Neuron (in vitro differentiated cells): ENCODE results near the gene L3MBTL3.
A peak's percentile ranks its signal among the peaks of the same experiment; 100 is the strongest.

ENCODE experiments used
- H2AFZ ChIP-seq: one replicate; pipeline ENCODE4 v1.6.1; 2013; ENCODE audit warnings: low read depth, mild to moderate bottlenecking, inconsistent platforms, low read length, moderate library complexity
- H3K27me3 ChIP-seq: one replicate; pipeline ENCODE4 v1.6.1; 2013; ENCODE audit warnings: low read length; ENCODE audit not compliant: insufficient read depth
- H3K36me3 ChIP-seq: one replicate; pipeline ENCODE4 v1.6.1; 2013; ENCODE audit warnings: low read length; ENCODE audit not compliant: insufficient read depth
- H3K4me1 ChIP-seq: one replicate; pipeline ENCODE4 v1.6.1; 2013; ENCODE audit warnings: low read length; ENCODE audit not compliant: insufficient read depth
- H3K4me3 ChIP-seq: 2 replicates; pipeline ENCODE4 v1.5.1; 2013; ENCODE audit warnings: mild to moderate bottlenecking, low read length, moderate library complexity
- H3K9me3 ChIP-seq: one replicate; pipeline ENCODE4 v1.6.1; 2013; ENCODE audit warnings: low read length

L3MBTL3 gene

DNA sequence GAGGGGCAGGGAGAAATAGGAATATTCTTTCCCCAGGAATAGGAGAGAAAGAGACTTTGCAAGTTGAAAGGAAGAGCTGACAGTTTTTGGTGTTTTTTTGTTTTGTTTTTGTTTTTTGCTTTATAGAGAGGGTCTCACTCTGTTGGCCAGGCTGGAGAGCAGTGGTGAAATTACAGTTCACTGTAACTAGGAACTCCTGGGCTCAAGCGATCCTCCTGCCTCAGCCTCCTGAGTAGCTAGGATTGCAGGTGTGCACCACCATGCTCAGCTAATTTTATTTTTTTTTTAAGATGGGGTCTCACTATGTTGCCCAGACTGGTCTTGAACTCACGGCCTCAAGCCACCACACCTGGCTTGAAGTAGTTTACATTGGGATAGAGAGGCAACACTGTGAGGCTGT, 8.0 kb upstream of the L3MBTL3 start:
- Histone ChIP-seq H3K36me3 (no peaks in the 10 kb centered on the region), H2AFZ (no peak overlapping the region), H3K27me3 (no peaks in the 10 kb centered on the region), H3K4me3 (no peak overlapping the region), H3K4me1 (no peaks in the 10 kb centered on the region), H3K9me3 (no peaks in the 10 kb centered on the region)

DNA sequence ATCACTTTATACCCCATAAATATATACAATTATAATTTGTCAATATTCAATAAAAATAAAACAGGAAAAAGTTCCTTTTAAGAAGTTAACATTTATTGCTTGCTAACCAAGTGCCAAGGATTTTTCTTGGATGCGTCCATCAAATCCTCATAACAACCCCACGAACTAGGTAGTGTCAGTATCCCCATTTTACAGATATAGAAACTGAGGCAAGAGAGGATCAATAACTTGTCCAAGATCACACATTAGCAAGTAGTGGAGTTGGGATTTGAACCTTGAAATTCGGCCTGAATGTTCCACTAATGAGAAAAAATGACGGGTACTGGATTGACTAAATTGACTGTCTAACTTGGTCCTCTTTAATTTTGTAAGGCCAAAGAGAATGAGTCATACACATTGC, 5.7 kb upstream of the L3MBTL3 start:
- Histone ChIP-seq H3K4me1 (peaks cover 2% of the 10 kb centered on the region), H3K9me3 (no peaks in the 10 kb centered on the region), H3K27me3 (no peaks in the 10 kb centered on the region), H3K36me3 (no peaks in the 10 kb centered on the region), H2AFZ (no peak overlapping the region), H3K4me3 (no peak overlapping the region)

DNA sequence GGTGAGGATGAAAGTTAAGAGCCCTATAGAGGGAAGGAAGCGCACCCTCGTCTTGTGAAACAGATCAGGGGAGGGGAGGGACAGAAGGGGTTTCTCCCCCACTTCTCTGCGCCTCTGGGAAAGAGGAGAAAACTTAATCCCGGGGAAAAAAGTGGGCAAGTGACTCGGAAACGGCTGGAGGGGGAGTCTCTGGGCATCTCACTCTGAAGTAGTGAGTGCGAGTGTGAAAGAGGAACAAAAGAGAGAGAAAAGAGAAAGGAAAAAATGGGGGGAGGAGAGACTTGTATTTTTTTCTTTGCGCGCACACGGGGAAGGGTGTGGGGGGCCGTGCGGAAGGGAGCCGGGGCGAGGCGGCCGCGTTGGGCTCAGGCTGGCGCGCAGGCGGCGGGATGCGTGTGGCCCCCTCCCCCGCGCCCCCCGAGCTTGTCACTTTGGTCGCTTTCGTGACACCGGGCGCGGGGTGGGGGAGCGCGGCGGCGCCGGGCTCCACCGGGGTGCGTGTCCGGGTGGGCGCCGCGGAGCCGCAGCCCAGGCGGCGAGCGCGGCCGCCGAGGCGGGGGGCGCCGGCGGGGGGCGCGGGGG, 454 bp downstream of the L3MBTL3 start:
- Histone ChIP-seq H3K27me3 (no peaks in the 10 kb centered on the region), H2AFZ (peak overlapping the region; percentile 74), H3K9me3 (no peaks in the 10 kb centered on the region), H3K36me3 (no peaks in the 10 kb centered on the region), H3K4me3 (peak overlapping the region; percentile 85), H3K4me1 (peaks cover 9% of the 10 kb centered on the region)

DNA sequence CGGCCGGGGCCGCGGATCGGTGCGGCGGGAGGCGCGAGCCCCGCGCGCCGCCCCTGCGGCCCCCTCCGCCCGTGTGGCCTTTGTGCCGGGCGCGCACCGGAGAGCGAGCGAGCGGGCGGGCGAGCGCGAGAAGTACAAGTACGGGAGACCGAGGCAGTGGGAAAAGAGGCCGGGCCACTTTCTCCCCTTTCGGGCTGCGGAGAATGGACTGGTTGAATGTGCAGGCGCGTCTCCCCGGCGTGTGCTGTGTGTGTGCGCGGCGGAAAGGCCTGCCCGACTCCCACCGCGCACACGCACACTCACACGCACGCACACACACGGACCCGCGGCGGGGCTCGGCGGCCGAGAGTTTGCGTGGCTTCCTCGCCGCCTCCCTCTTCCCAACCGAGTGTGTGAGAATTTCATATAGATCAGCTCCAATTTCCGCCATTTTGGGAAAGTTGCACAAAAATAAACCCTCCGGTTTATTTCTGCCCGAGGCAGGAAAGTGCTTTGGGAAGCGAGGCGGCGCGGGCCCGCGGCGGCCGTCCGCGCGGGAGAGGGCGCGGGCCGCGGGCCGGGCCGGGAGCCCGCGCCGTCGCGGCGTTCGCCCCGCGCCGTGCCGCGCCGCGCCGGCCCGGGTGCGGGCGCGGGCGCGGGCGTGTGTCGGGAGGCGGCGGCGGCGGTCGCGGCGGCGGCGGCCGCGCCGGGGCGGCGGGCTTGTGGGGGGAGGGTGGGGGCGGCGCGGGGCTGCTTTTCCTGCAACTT, 1.1 kb downstream of the L3MBTL3 start:
- peaks cover 9% of the 10 kb centered on the region for H3K4me1 ChIP-seq
- no peaks in the 10 kb centered on the region for H3K9me3 ChIP-seq
- H3K4me3 ChIP-seq = peak overlapping the region; percentile 85
- no peaks in the 10 kb centered on the region for H3K36me3 ChIP-seq
- no peaks in the 10 kb centered on the region for H3K27me3 ChIP-seq
- peak overlapping the region; percentile 89 for H2AFZ ChIP-seq

DNA sequence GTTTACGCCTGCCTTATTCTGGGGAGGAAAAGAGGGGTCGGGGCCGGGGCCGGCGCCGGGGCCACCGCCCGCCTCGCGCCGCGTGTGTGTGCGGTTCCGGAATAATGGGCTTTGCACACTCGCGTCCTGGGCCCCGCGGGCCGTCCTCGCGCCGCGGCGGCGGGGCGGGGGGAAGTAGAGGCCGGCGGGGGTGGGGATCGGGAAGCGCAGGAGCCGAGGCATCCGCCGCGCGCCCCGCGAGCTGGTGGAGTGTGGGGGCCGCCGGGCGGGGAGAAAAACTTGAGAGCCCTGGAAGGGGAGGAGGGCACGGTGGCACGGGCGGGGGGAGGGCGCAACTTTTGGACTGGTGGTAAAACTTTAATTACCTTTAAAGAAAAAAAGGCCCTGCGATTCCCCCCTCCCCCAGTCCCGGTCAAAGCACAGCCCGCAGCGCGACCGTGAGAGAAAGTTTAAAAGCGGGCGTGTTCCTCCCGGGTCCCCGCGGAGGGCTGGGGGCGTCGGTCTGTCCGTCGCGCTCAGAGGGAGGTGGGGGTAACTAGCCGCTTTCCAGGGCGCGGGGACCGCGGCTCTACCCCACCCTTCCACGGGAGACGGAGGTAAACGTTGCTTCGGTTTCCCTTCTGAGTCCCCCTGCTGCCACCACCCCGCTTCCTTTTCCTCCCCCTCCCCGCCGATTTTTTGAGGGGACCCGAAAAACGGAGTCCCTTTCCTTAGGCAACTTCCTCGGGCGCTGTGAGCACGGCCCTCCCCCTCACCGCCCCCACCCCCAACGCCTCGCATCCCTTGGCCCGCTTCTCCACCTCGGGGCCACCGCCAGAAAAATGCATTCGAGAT, 1.9 kb downstream of the L3MBTL3 start:
- Histone ChIP-seq H3K4me3 (peak overlapping the region; percentile 80), H3K9me3 (no peaks in the 10 kb centered on the region), H3K27me3 (no peaks in the 10 kb centered on the region), H3K36me3 (no peaks in the 10 kb centered on the region), H3K4me1 (peaks cover 9% of the 10 kb centered on the region), H2AFZ (peak overlapping the region; percentile 81)

DNA sequence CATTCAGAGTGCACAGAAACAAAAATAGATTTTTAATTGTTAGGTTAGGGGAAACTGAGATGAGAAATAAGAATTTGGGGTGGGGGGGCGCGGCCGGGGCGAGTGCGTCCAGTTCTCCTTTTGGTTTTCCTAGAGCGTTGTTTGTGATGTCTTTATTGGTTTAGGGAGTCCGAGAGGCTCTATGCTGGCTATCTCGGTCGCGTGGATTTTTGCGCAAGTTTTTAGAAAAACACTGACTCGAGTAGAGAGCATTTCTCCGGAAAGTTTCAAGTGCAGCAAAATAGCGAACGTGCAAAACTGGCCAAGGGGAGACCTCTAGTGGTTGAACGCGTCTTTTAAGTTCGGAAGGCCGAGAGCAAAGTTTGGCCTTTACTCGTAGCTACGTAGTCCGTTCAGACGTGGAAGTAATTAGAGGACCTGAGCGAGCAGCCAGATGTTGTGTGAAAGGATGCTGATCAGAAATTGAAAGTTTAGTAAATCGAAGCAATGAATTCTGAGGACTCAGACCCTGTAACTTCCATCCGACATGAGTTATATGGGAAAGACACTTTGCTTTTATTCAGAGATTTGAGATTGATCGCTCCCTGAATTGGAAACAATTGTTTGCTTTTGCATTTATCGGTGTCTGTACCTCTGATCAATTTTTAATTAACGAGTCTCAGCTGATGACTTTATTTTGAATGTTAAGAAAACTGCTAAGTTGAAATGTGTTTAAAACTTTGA, 2.7 kb downstream of the L3MBTL3 start:
- H3K4me3 ChIP-seq = peak overlapping the region; percentile 80
- H3K36me3 ChIP-seq = no peaks in the 10 kb centered on the region
- peak overlapping the region; percentile 81 for H2AFZ ChIP-seq
- H3K9me3 ChIP-seq = no peaks in the 10 kb centered on the region
- peaks cover 9% of the 10 kb centered on the region for H3K4me1 ChIP-seq
- H3K27me3 ChIP-seq = no peaks in the 10 kb centered on the region

DNA sequence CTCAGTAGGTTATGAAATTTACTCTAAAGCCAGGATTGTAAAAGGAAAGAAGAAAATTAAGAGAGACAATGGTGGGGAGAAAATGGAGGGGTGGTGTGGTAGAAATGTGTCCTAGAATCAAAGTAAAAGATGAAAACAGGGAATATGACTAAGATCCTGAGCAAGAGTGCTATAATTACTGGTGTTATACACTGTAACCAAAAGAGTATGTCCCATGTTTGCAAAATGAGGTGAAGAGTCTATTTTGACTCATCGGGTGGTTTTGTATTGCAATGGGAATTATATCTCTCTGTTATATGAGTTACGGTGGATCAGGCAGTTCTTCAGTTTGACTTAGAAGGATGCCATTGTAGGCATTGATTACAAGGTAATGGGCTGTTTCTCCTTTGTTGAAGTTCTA, 8.5 kb downstream of the L3MBTL3 start:
- Histone ChIP-seq H3K36me3 (no peaks in the 10 kb centered on the region), H3K27me3 (no peaks in the 10 kb centered on the region), H3K4me3 (no peak overlapping the region), H3K4me1 (no peaks in the 10 kb centered on the region), H3K9me3 (no peaks in the 10 kb centered on the region), H2AFZ (no peak overlapping the region)

DNA sequence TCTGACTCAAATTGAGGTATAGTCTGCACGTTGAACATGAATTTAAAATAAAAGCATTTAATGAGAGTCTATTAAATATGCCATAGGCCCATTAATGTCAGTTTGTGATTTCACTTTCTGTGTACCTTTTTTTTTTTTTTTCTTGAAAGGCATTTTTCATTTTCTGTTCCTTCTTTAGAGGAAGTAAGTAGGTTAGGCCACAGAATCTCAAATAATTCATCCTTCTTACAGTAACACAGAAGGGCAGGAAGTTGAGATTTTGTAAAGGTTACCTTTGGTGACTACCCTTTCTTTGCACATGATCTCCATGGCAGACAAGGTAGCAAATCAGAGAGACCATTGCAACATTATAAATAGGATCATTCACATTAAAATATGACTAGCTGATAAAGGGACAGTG, 9.6 kb downstream of the L3MBTL3 start:
- Histone ChIP-seq H3K4me3 (no peak overlapping the region), H3K36me3 (no peaks in the 10 kb centered on the region), H3K9me3 (peaks cover 4% of the 10 kb centered on the region), H3K27me3 (no peaks in the 10 kb centered on the region), H2AFZ (no peak overlapping the region), H3K4me1 (no peaks in the 10 kb centered on the region)

DNA sequence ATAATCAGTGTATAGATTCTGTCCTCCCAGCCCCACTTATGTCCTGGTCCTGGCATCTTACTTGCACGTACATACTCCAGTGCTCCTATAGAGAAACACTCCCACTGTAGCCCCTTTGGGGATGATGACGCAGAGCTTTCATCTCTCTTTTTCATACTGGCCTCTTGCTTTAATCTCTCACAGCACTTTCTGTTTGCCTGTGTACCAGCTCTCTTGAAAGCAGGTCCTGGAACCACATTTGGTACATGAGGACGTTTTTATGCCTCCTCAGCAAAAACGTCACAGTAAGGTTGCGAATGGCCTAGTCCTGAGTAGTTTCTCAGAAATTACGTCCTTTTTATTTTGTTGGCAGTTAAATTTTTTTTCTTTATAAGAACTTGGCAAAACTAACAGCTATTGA, 10.8 kb downstream of the L3MBTL3 start:
- H3K27me3 ChIP-seq = no peaks in the 10 kb centered on the region
- H3K4me1 ChIP-seq = no peaks in the 10 kb centered on the region
- no peaks in the 10 kb centered on the region for H3K36me3 ChIP-seq
- H2AFZ ChIP-seq = no peak overlapping the region
- H3K9me3 ChIP-seq = peaks cover 4% of the 10 kb centered on the region
- no peak overlapping the region for H3K4me3 ChIP-seq

DNA sequence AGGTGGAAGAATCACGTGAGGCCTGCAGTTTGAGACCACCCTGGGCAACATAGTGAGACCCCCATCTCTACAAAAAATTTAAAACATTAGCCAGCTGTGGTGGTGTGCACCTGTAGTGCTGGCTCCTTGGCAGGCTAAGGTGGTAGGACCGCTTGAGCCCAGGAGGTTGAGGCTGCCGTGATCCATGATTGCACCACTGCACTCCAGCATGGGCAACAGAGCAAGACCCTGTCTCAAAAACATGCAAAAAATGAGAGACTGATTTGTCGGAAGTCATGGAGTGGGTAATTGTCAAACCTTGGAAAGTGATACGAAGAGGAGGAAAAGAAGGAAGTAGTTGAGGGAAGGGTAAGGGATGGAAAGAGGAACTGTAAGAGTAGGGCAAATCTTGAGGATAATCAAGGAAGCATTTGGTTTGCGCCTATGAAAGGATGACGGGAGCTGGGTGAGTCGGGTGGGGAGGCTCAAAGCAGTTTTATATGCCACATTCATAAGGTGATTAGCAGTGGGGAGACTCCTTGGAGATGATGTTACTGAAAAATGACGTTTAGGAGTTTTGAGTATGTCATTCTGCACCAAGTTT, 14.5 kb downstream of the L3MBTL3 start:
- H3K36me3 ChIP-seq = no peaks in the 10 kb centered on the region
- H2AFZ ChIP-seq = no peak overlapping the region
- H3K4me1 ChIP-seq = no peaks in the 10 kb centered on the region
- no peak overlapping the region for H3K4me3 ChIP-seq
- H3K27me3 ChIP-seq = no peaks in the 10 kb centered on the region
- H3K9me3 ChIP-seq = peaks cover 4% of the 10 kb centered on the region

DNA sequence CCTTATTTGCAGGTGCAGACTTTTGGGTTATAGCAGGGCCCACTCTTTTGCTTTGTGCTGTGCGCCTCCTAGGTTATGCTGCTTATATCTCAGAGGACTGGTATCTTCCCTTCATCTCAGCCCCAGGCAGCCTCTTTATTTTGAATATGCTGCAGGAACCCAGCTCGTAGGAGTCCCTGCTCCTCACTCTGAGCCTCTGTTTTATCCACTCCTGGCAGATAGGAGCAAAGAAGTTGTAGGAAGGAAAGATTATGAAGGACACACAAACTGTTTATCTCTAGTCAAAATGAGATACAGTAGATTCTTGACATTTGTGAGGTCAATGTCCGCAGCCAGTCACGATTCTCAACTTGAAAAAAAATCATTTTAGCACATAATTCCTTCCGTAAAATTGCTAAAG, 15.6 kb downstream of the L3MBTL3 start:
- H2AFZ ChIP-seq = no peak overlapping the region
- H3K4me1 ChIP-seq = no peaks in the 10 kb centered on the region
- H3K9me3 ChIP-seq = peaks cover 4% of the 10 kb centered on the region
- H3K36me3 ChIP-seq = no peaks in the 10 kb centered on the region
- H3K27me3 ChIP-seq = no peaks in the 10 kb centered on the region
- H3K4me3 ChIP-seq = no peak overlapping the region

DNA sequence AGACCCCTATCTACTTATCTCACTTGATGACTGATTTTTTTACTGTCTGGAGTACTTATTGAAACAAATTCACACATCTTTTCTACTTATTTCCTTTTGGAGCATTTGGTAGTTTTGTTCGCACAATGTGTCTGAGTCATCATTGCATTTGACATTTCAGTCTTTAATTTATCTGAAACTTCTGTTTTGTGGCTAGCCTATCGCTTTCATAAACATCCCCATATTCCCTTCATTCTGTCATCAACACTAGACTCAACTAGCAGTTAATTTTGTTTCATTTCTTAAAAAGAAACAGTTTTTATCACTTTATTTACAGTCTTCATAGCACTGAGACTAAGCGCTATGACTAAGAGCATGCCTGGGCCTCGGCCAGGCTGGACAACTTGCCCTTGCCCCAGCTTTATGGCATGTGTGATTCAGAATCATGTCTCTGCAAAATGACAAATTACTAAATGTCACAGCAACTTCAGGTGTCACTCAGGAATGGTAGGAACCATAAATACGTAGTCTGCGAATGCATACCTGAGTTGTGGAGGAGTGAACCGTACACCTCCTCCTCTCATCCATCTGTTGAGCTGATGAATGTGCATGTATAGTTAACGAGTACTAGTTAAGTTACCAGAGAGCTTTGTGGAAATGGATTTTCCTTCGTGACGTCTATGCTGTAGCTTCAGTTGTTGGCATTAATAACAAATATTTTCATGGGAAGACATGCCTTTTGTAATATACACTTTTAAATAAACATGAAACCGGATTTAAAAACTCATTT, 16.2 kb downstream of the L3MBTL3 start:
- Histone ChIP-seq H3K4me3 (no peak overlapping the region), H3K9me3 (peaks cover 4% of the 10 kb centered on the region), H2AFZ (no peak overlapping the region), H3K4me1 (no peaks in the 10 kb centered on the region), H3K27me3 (no peaks in the 10 kb centered on the region), H3K36me3 (no peaks in the 10 kb centered on the region)
